GM21447 (cell line): ENCODE results near the gene KANK2.
"Not testable (repeated sequence)": the region's sequence is repeated elsewhere in the genome, so short reads cannot be mapped to it uniquely, and the experiment has no call there.

ENCODE experiments used
- ATAC-seq: cut with Tn5 transposase; IDR thresholded peaks from one replicate; pipeline ENCODE4 v1.9.1; 2021; ENCODE audit not compliant: unreplicated experiment

The KANK2 gene

DNA sequence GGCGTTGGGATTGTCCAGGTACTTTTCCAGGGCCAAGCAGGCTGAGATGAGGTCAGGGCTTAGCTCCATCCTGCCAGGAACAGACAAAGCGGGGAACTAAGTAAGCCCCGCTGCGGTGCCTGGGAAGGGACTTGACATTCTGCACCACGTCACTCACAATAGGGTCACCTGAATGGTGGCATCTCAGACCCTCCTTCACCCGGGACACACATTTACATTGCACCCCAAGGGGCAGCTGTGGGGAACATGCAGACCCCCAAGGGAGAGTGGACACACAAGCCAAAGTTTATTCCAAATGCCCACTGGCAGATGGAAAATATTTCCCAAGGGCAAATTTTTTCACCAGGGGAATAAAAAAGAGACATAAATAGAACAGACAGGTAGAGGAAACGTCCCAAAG, 21.4 kb downstream of the KANK2 start:
- no peak for ATAC-seq

DNA sequence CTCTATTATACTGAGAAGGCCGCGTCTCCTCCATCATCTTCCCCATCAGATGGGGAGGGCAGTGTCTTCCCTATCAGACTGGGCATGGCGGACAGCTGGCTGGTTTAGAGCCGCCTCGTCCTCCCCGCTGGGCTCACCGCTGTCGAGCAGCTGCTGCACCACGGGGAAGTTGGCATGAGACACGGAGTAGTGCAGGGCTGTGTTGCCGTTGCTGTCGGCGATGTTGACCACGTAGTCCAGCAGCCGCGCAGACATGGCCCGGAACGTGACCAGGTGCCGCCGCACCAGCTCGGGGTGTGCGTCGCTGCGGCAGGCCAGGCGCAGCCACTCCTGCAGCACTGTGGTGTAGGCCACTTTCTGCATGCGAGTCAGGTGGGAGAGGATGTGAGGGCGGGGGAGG, 23.0 kb downstream of the KANK2 start:
- no peak for ATAC-seq

DNA sequence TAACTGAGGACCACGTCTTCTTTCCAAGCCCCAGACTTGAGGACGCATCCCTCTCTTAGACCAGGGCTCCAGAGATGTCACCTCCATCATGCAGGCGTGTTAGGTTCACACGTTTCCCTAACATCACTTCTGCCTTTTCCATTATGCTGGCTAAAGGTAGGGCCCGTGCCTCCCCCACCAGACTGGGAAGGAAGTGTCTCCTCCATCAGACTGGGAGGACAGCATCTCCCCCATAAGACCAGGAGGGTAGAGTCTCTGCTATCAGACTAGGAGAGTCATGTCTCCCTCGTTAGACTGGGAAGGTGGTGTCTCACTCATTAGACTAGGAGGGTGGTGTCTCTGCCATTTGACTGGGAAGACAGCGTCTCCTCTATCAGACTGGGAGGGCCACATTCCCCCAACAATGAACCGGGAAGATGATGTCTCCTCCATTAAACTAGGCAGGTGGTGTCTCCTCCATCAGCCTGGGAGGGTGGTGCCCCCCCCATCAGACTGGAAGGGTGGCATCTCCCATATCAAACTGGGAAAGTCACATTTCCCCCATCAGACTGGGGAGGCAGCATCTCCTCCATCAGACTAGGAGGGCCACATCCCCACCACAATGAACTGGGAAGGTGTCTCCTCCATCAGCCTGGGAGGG, 23.7 kb downstream of the KANK2 start:
- no peak for ATAC-seq

DNA sequence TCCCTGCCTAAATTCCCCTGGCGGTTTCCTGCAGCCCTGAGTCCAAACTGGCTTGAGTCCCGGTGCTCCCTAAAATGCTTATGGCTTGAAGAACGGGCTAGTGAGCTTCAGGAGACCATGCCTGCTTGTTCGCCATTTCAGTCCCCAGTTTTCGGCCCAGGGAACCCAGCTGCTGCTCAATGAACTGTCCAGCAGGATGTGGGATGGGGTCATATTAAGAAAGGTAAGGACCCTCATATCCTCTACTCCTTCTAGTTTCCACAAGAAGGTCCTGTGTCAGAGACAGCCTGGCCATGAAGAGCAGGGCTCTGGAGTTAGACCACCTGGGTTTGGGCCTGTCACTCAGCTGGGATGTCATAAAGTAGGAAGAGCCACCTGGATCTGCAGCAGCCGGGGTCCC, 24.8 kb downstream of the KANK2 start:
- ATAC-seq, result no peak

DNA sequence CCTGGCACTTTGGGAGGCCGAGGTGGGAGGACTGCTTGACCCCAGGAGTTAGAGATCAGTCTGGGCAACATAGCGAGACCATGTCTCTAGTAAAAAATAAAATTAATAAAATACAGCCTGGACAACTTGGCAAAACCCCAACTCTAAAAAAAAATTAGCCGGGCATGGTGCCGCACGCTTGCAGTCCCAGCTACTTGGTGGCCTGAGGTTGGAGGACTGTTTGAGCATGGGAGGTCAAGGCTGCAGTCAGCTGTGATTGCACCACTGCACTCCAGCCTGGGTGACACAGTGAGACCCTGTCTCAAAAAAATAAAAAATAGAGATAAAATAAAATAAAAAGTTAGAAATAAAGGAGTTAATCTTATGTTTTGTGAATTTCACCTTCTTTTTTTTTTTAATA, 26.2 kb downstream of the KANK2 start:
- ATAC-seq, result no peak

DNA sequence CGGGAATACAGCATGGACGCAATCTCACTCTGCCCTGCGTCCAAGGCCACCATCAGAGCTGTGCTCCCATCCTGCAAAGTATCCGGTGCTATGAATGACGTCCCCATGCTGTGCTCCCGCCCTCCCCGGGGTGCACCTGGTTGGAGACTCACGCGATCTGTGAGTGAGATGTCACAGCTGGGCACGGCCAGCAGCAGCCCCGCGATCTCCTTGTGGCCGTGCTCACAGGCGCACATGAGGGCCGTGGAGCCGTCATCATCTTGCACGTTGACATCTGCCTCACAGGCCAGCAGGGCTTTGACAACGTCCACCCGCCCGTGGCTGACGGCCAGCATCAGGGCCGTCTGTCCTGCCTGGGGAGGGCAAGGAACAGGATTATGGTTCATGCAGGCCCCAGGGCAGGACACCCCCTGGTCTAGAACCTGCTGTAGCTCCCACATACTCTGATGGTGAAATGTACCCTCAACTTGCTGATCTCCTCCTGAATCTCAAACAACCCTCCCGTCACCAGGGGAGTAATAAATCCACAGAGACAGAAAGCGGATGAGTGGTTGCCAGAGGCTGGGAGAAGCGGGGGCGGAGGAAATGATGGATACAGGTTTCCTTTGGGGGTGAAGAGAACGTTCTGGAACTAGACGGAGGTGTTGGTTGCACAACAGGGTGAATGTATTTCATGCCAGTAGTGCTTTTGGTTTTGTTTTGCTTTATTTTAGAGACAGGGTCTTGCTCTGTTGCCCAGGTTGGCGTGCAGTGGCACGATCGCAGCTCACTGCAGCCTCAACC, 27.3 kb downstream of the KANK2 start:
- ATAC-seq, result no peak

DNA sequence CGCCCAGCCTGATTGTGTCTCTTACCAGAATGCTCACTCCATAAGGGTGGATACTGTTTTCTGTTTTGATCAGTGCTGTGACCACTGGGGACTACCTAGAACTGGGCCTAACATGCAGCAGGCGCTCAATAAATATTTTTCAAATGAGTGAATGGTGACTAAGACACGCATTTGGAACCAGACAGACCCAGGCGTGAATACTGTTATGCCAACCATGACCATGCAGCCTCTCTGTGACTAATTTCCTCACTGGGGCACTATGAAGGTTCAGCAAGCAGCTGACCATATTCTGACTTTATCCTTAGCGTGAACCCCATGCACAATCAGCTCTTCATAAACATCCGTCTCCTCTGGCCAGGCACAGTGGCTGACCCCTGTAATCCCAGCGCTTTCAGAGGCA, 28.8 kb downstream of the KANK2 start:
- ATAC-seq, result no peak

DNA sequence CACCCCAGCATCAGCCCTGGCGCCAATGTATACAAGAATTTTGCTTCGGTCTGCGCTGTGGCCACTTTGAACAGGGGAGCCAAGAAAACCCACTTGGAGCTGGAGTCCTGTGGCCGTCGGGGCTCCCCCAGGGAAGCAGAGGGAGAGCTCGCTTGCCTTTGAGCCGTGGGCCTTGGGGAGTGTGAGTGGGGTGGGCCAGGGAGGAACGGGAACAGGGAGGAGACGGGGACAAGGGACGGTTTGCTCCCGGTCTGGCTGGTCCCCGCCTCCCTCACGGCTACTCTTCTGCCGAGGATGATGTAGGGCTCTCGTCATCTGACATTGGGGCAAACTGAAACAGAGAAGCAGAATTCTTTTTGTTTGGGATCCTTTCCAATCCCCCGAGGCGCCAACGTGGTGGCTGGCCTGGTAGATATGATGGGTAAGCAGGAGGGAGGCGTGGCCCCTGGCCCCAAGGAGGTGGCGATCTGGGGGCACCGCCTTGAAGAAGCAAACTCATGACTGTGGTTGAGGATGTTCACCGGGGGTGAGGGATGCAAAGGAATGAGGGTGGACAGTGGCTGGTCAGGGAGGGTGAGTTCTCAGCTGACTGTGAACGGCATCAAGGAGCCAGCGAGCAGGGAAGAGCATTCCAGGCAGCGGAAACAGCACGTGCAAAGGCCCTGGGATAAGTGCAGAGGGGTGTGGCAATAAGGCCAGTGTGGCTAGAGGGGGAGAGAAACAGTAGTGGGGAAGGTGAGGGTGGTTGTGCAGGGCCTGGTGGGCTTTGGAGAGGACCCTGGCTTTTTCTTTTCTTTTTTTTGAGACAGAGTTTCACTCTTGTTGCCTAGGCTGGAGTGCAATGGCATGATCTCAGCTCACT, 30.8 kb downstream of the KANK2 start:
- ATAC-seq, result no peak

DNA sequence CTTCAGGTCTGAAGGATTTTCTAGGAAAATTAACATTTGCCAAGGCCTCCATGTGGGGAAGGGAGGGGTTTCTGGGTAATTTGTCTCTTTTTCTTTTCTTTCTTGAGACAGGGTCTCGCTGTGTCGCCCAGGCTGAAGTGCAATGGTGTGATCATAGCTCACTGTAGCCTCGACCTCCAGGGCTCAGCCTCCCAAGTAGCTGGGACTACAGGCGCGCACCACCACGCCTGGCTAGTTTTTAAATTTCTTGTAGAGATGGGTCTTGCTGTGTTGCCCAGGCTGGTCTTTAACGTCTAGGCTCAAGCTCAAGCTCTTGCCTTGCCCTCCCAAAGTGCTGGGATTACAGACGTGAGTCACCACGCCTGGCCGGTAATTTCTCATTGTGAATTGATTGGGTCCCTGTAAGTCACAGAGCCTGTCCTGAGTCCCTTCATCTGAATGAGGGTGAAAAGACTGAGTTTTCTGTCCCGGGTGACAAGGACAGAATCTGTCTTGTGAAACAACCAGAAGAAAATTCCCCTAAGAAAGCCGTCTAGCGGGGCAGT, 31.8 kb downstream of the KANK2 start:
- no peak for ATAC-seq

DNA sequence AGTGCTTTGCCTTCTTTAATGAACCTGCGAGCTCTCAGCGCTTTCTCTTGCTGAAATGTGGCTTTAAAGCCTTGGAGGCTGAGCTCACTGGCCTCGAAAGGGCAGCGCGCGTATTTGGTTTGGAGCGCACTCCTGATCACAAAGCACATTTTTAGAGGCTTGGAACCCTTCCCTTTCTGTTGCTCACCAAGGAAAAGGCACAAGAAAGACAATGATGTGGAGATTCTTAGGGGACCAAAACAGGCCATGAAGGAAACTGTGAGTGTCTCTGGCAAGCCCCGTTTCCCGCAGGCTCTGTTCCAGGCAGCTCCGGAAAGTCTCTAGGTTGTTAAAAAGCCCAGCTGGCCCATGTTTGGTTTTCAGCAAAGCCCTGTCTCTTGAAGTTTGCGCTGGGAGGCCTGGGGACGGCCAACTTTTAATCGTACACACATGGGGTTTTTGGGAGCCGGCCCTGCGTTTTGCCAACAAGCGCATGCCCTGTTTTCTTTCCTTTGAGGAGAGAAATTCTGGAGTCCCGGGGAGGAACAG, 32.4 kb downstream of the KANK2 start:
- ATAC-seq, result no peak

DNA sequence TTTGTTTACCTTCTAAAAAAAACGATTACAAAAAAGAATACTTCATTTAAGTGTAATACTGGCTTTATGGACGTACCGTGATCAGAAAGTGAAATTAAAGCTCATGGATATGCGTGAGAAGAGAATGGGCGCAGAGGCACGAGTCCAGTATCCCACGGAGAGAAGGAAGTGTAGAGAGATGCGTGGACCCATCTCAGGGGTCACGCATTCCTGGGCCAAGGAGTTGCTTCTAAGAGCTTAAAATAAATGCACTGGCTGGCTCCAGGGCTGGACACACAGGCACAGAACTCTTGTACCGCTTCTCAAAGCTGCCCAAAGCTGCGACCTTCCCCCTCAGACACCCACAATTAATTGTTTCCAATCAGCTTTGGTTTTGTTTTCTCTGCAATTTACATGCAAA, 33.0 kb downstream of the KANK2 start:
- no peak for ATAC-seq

DNA sequence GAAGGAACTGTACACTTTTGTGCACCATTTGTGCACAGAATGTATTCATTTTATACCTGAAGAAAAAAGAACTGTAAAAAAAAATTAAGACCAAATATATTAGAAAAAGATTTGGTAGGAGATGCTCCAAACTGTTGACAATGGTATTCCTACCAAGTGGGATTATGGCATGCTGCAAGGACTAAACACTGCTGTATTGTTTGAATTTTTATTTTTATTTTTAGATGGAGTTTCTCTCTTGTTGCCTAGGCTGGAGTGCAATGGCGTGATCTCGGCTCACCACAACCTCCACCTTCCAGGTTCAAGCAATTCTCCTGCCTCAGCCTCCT, 36.9 kb downstream of the KANK2 start:
- not testable (repeated sequence) for ATAC-seq

DNA sequence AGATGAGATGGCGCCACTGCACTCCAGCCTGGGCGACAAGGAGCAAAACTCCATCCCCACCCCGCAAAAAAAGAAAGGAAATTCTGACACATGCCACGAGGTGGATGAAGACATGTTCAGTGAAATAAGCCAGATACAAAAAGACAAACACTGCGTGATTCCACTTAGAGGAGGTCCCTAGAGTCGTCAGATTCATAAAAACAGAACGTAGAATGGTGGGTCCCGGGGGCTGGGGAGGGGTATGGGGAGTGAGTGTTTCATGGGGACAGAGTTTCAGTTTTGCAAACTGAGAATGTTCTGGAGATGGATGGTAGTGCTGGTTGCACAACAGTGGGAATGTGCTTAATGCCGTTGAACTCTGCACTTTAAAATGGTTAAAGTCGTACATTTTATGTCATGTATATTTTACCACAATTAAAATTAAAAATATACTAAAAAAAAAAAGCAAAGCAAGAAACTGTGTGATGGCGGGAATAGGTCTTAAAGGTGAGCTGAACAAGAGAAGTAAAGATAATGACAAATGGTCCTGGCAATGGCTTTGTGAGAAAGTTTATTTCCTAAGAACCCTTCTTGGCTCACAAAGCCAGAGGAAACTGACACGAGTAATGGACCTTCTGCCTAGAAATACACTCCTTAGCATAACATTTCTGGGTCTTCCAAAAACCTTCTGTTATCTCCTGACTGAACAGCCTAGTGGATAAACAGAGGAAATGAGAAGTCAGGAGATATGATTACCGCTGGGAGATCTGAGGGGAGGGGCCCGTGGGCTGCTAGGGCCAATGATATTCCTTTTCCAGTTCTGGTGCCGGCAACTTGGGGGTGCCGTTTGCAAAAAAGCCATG, 37.5 kb downstream of the KANK2 start:
- ATAC-seq, result no peak

DNA sequence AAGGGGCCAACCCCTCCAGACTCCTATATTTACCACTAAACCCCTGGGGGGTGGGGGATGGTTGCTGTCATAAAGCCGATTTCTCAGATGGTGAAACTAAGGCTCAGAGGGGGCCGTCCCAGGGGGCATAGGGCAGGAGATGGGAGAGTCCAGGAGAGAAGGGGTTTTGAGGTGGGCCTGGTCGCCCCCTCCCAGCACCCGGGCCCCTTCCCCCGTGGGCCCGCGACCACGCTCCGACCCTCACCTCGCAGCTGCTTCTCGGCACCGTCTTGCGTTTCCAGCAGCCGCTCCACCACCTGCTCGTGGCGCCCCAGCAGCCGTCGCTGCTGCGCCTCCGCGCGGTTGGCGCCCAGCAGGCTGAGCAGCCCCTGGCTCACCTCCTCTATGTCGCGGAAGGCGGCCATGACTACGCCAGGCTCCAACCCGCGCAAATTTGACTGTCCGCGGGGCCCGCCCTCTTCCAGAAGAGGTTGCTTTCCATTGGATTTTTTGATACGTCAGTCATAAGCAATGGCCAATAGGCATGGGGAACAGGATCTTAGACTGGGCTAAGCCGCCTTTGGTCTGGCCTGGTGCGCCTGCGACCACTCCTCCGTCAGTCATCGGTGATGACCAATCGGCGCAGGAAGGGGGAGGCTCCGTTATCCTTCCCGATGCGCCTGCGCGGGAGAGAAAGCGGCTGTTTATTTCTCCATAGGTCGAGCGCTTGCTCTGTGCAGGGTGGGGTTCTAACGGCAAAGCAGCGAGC, 41.8 kb downstream of the KANK2 start, which contains the start of gene SPC24:
TSS of gene SPC24 (minus strand) at position 410 of the 748 bp plus-strand sequence. CDS start at position 404, 6 bp downstream.
- peak; percentile 95 for ATAC-seq

DNA sequence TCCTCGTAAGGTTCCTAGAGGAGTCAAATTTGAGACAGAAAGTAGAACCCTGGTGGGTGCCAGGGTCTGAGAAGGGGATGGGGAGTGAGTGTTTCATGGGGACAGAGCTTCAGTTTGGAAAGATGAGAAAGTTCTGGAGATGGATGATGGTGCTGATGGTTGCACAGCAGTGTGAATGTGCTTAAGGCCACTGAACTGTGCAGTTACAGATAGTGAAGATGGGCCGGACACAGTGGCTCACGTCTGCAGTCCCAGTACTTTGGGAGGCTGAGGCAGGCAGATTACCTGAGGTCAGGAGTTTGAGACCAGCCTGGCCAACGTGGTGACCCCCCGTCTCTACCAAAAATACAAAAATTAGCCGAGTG, 42.7 kb downstream of the KANK2 start:
- no peak for ATAC-seq

DNA sequence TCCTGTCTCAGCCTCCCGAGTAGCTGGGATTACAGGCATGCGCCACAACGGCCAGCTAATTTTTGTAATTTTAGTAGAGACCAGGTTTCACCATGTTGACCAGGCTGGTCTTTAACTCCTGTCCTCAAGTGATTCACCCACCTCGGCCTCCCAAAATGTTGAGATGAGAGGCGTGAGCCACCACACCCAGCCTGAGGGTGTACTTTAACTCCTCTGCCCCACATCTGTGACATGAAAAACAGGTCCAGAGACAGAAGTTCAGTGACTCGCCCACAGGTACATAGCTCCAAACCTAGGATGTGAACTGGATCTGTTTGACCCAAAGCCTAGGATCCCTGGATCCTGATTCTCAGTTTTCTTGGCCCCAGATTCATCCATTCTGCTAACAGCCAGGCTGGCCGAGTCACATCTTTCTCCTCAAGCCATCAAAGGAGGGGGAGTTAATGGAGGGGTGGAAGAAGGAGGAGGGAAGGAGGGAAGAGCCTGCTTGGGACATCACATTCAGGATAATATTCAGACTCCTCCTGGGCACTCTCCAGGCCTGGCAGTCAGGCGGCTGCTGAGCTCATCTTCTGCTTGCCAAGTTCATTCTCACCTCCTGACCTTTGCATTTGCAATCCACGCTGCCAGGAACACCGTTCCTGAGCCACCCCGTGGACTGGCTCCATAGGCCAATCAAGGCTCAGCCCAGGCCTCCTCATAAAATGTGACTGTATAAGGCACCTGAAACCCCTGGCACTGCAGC, 44.9 kb downstream of the KANK2 start:
- ATAC-seq, result no peak

DNA sequence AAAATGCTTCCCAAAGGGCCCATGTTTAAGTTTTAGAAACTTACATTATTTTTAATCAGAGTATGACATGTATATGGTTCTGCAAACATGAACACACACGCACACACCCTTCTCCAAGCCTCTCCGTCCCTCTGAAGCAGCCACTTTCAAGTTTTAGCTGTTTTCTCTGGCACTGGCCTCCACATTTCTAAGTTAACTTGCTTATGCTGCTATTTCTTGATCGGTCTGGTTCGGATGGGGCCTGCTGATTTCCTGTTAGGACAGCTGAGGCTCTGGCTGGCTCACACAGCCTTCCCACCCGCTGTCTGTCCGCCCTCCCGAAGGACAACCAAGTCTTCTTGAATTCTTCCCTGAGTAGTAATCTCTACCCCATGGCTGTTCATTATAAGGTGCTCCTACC, 46.2 kb downstream of the KANK2 start:
- ATAC-seq, result no peak

DNA sequence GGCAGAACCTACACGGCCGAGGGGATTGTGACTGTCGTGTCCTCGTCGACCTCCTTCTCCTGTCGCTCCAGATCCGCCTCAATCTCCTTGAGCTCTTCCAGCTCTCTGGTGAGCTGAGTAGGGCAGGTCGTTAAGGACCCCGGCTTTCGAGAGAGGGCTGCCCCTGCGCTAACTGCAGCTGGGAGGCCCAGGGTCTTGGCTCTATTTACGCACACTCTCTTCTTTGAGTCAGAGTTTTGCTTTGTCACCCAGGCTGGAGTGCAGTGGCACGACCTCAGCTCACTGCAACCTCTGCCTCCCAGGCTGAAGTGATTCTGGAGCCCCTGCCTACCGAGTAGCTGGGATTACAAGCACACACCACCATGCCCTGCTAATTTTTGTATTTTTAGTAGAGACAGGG, 49.3 kb downstream of the KANK2 start:
- ATAC-seq, result no peak

DNA sequence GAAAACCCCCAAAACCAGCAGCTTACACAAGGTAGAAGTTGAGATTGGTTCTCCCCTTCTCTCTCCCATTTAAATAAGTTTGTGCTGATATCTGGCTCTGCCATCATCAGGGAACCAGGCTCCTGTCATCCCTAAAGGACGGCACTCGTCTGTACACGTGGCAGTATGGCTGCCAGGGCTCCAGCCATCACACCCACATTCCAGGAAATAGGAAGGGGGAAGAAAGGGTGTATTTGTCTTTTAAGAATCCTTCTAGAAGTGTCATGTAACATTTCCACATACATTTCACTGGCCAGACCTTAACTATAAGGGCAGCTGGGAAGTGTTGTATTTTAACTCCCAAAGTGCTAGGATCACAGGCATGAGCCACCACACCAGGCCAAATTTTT, 51.8 kb downstream of the KANK2 start:
- ATAC-seq, result no peak
